Left renal cortex interstitium (tissue), 4 donors: Measurements from ENCODE around the gene TNS2. TPM values are rescaled to one million over a fixed set of nuclear protein-coding genes. Genes with fewer than 3 reads are reported as not detected.
A peak's percentile ranks its signal among the peaks of the same experiment; 100 is the strongest.
"Not testable (repeated sequence)": the region's sequence is repeated elsewhere in the genome, so short reads cannot be mapped to it uniquely, and the experiment has no call there.

Source experiments
- DNase-seq, 4 donors: peaks; one replicate each; pipeline ENCODE4 v3.0.0-alpha.2; 2013; ENCODE audit warnings: low read depth in 4 of 4, low spot score in 2 of 4, missing footprints in 1 of 4
- polyA plus RNA-seq, 4 donors: library from polyadenylated mRNA; unstranded; fragments of 120-200 nt; gene quantifications; one replicate each; pipeline ENCODE4 v1.2.1, GENCODE V29; 2013; ENCODE audit not compliant: insufficient read length in 4 of 4

Gene TNS2
- polyA plus RNA-seq, result 100 to 1,000 TPM in 2 of 4 donors, 10 to 100 TPM in 2; 66.5 to 168 (median 112) TPM

GRCh38 chr12:53049571-53050318, at the start of gene TNS2:
TSS of gene TNS2 (plus strand) at chr12:53050065. CDS start at chr12:53050186, 121 bp downstream.
- no peak for DNase-seq

- no peak for DNase-seq
Observed at GRCh38 chr12:53004178-53004577, 45.7 kb upstream of the TNS2 start.

GRCh38 chr12:53004582-53004981, 45.3 kb upstream of the TNS2 start:
- no peak for DNase-seq

- no peak for DNase-seq
Observed at GRCh38 chr12:53005215-53005985, 44.5 kb upstream of the TNS2 start.

- peak; percentile 94 to 99 (median 96) for DNase-seq
Observed at GRCh38 chr12:53005986-53006809, 43.7 kb upstream of the TNS2 start, which contains the start of gene EIF4B. TSS of gene EIF4B (plus strand) at chr12:53006456. CDS start at chr12:53006484, 28 bp downstream.

GRCh38 chr12:53006810-53007309, 43.0 kb upstream of the TNS2 start:
- peak in 3 of 4 donors; percentile 44 to 52 (median 47) for DNase-seq

- DNase-seq, result no peak
Observed at GRCh38 chr12:53007343-53007742, 42.5 kb upstream of the TNS2 start.

- DNase-seq, result not testable (repeated sequence)
Observed at GRCh38 chr12:53008760-53009159, 41.1 kb upstream of the TNS2 start.

GRCh38 chr12:53010955-53011354, 38.9 kb upstream of the TNS2 start:
- DNase-seq, result no peak

- DNase-seq, result no peak
Observed at GRCh38 chr12:53011889-53012288, 38.0 kb upstream of the TNS2 start.

- no peak for DNase-seq
Observed at GRCh38 chr12:53012928-53013327, 36.9 kb upstream of the TNS2 start.

- DNase-seq, result no peak
Observed at GRCh38 chr12:53014709-53015108, 35.2 kb upstream of the TNS2 start.

- DNase-seq, result no peak
Observed at GRCh38 chr12:53025250-53025649, 24.6 kb upstream of the TNS2 start.

- not testable (repeated sequence) for DNase-seq
Observed at GRCh38 chr12:53027014-53027413, 22.9 kb upstream of the TNS2 start.

GRCh38 chr12:53031616-53032015, 18.2 kb upstream of the TNS2 start:
- no peak for DNase-seq

GRCh38 chr12:53033832-53034231, 16.0 kb upstream of the TNS2 start:
- not testable (repeated sequence) for DNase-seq

GRCh38 chr12:53034459-53034858, 15.4 kb upstream of the TNS2 start:
- DNase-seq, result no peak

GRCh38 chr12:53036802-53037201, 13.1 kb upstream of the TNS2 start:
- DNase-seq, result no peak

- no peak for DNase-seq
Observed at GRCh38 chr12:53039851-53040250, 10.0 kb upstream of the TNS2 start.

- no peak for DNase-seq
Observed at GRCh38 chr12:53042607-53043454, 7.0 kb upstream of the TNS2 start.
